Measurements from ENCODE around the gene GNB1.
"Not testable (repeated sequence)": the region's sequence is repeated elsewhere in the genome, so short reads cannot be mapped to it uniquely, and the experiment has no call there.

GNB1 gene

DNA sequence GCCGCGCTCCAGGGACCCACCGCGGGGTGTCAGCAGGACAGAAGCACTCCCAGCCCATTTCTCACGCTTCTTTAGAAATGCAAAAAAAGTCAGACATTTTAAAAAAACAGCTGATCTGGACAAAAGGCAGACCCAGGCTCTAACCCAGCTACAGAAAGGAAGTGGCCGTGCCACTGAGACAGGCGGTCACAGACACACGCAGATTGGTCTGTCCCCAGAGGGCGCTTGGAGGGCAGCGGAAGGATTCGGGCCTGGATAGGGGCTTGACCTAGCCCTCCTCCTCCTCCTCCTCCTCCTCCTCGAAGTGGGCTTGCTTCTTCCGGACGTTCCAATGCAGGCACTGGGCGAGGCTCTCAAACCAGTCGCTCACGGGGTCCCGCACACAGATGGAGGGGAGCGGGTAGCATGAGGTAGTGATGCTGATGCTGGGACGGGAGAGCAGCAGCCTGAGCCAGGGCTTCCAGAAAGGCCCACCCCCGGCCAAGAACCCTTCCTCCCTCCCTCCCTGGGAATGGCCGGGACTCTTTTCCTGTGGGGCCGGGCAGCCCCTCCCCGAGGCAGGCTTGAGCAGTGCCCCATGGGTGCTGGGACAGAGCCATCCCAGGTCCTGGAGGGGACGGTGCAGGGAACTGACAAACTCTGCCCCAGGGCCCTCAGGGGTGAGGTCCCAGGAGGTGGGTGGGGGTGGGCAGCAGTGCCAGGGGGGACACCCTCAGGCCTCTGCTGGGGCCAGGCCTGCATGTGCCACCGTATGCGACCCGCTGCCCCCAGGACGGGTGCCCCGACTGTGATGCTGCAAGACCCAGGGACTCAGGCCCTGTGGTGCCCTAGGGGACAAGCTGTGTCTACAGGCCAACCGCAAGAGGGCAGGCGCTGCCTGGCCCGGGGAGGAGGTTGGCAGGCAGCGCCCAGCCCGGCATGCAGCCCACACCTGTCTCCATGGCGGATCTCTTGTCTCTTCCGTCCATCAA is 138.0 kb downstream of the GNB1 start:
- no peaks in the 10 kb centered on the region for H3K27me3 Mint-ChIP-seq
- peaks cover 4% of the 10 kb centered on the region for H3K4me1 Mint-ChIP-seq (ENCODE audit: low read depth)
- H3K4me3 Mint-ChIP-seq: no peak overlapping the region
- DNase-seq: no peak
- no peaks in the 10 kb centered on the region for H3K9me3 Mint-ChIP-seq
- no peak overlapping the region for H3K27ac Mint-ChIP-seq
- H3K36me3 Mint-ChIP-seq (ENCODE audit: low read depth): peaks cover 53% of the 10 kb centered on the region

DNA sequence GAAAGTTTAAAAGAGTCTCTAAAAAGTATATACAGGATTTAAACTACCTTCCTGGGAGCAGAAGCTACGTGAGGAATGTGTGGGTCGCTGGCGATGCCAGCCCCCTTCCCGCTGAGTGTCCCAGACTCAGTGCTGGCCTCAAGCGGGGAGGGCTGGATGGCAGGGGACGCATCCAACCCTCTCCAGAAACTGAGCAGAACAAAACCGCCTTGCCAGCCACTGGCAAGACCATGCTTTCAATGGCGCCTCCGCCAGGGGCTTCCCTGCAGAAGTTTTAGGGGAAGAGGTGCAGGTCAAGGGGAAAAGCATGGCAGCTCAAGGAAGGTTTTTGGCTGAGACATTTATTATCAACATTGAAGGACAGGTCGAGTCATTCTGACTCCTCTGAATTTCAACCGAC is 138.7 kb downstream of the GNB1 start:
- H3K36me3 Mint-ChIP-seq (ENCODE audit: low read depth): peaks cover 46% of the 10 kb centered on the region
- H3K4me1 Mint-ChIP-seq (ENCODE audit: low read depth): peaks cover 4% of the 10 kb centered on the region
- H3K27me3 Mint-ChIP-seq: no peaks in the 10 kb centered on the region
- no peak overlapping the region for H3K4me3 Mint-ChIP-seq
- H3K9me3 Mint-ChIP-seq: no peaks in the 10 kb centered on the region
- no peak overlapping the region for H3K27ac Mint-ChIP-seq
- no peak for DNase-seq

DNA sequence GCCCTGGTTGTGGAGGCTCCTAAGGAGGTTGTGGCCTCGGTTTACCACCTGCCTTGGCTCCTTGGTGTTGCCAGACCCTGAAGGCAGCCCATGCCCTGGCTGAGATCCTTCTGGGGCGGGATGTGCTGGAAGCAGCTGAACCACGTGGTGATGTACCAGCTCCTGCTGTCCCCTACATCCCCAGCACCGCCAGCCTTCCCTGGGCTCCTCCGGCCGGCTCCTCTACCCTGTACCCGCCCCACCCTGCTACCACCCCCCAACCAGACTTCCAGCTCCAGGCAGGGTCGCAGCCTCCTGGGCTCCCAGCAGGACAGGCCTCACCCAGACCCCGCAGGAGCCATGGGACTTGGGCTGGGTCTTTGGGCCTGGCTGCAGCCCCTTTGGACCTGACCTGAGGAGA is 140.9 kb downstream of the GNB1 start:
- not testable (repeated sequence) for H3K27me3 Mint-ChIP-seq; H3K27ac Mint-ChIP-seq; H3K9me3 Mint-ChIP-seq; DNase-seq; H3K4me1 Mint-ChIP-seq (ENCODE audit: low read depth); H3K4me3 Mint-ChIP-seq
- peaks cover 27% of the 10 kb centered on the region for H3K36me3 Mint-ChIP-seq (ENCODE audit: low read depth)

DNA sequence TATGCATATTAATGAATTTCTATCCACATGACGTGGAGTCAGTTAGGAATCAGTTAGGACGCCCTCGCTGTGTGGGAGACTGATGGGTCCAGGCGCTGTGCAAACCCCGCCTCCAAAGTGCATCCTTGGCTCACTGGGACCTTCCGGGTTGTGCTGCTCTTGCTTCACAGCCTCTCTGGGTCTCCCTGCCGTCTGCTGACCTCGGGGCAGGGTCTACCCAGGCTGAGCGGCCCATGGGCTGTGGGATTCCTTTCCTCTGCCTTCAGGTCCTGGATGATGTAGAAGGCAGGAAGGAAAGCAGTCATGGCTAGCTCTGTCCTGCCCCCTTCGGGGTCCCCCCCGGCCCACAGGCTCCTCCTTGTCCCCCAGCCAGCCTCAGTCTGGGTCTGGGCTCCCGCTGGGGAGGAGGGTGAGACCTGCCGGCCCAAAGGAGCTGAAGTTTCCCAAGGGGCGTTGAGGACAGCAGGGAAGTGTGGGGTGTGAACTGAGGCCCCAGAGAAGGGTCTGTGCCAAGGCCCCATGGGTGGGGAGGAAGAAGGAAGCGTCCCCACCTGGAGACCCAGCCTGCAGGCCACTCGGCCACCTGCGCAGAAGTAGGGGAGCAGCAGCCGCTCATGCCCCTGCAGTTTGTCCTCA is 142.1 kb downstream of the GNB1 start:
- Mint-ChIP-seq H3K36me3 (ENCODE audit: low read depth) (peaks cover 17% of the 10 kb centered on the region), H3K27me3 (no peaks in the 10 kb centered on the region), H3K4me1 (ENCODE audit: low read depth) (peaks cover 4% of the 10 kb centered on the region), H3K9me3 (no peaks in the 10 kb centered on the region), H3K4me3 (no peak overlapping the region), H3K27ac (no peak overlapping the region)
- DNase-seq: no peak

DNA sequence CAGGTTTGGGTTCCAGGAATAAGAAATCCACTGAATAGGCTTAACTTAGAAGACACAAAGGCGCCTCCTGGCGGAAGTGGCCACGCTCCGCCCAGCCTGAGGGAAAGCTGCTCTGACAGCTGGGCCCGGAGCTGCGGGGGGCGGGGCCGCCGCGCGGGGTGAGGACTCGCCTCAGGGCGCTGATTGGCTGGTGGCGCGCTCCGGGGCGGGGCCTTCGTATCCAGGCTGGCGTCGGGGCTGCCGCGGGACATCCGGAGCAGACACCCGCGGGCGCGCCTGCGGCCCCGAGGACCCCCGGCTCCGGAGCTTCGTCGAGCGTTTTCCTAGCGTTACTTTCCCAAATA is 144.3 kb downstream of the GNB1 start:
- H3K27me3 Mint-ChIP-seq; H3K27ac Mint-ChIP-seq; H3K36me3 Mint-ChIP-seq (ENCODE audit: low read depth); H3K4me3 Mint-ChIP-seq; H3K9me3 Mint-ChIP-seq; DNase-seq: not testable (repeated sequence)
- peaks cover 11% of the 10 kb centered on the region for H3K4me1 Mint-ChIP-seq (ENCODE audit: low read depth)

DNA sequence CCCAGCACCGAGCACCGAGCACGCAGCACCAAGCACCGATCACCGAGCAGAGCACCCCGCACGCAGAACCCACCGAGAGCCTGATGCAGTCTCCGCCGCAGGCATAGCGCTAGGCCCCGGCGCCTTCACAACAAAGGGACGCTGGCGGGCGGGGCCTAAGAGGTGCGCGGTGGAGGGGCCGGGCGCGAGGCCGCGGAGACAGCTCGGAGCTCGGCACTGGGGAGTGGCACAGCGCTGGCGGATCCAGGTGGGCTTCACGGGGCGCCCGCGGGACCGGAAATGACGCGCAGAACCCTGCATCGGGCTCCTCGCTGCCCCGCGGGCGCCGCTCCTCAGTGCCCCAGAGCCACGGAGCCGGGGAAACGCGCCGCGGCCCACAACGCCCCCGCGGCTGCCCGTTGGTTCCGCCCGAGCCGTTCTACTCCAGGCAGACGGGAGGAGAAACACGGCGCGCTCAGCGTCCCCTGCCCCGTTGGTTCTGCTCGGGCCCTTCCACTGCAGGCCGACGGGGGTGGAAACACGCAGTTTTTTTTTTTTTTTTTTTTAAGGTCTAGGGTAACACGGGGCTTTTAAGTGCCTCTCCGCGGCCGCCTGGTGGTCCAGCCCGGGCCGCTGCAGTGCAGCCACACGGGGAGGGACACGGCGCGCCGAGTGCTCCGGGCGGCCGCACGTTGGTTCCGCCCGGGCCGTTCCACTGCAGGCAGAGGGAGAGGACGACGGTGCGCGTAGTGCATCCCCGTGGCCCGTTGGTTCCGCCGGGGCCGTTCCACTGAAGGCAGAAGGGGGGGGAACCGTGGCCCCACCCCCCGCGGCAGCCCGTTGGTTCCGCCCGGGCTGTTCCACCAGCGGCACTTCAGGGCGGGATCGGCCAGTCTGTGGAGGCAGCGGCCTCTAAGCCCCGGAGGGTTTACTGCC is 145.0 kb downstream of the GNB1 start:
- peak overlapping the region; percentile 64 for H3K4me3 Mint-ChIP-seq
- not testable (repeated sequence) for H3K36me3 Mint-ChIP-seq (ENCODE audit: low read depth); H3K27me3 Mint-ChIP-seq; H3K9me3 Mint-ChIP-seq
- peaks cover 11% of the 10 kb centered on the region for H3K4me1 Mint-ChIP-seq (ENCODE audit: low read depth)
- DNase-seq: peak; percentile 88
- peak overlapping the region; percentile 87 for H3K27ac Mint-ChIP-seq

DNA sequence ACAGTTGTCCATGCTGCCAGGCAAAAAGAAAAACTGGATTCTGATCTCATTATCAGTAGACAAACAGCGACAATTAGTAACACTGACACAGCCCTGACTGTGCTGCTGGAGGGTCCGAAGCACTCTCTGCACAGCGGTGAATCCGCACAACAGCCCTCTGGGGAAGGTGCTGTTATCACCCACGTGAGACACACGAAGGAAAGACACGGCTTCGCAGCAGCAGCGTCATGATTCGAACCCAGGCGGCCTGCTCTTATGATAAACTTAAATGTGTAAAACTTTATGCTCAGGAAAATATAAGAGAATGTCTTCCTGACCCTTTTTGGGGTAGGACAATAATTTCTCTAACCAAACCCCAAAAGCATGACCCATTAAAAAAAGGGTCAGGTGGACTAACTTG is 148.4 kb downstream of the GNB1 start:
- H3K36me3 Mint-ChIP-seq (ENCODE audit: low read depth): peaks cover 18% of the 10 kb centered on the region
- peak overlapping the region; percentile 41 for H3K27ac Mint-ChIP-seq
- not testable (repeated sequence) for H3K9me3 Mint-ChIP-seq; H3K4me3 Mint-ChIP-seq; H3K27me3 Mint-ChIP-seq; H3K4me1 Mint-ChIP-seq (ENCODE audit: low read depth); DNase-seq

DNA sequence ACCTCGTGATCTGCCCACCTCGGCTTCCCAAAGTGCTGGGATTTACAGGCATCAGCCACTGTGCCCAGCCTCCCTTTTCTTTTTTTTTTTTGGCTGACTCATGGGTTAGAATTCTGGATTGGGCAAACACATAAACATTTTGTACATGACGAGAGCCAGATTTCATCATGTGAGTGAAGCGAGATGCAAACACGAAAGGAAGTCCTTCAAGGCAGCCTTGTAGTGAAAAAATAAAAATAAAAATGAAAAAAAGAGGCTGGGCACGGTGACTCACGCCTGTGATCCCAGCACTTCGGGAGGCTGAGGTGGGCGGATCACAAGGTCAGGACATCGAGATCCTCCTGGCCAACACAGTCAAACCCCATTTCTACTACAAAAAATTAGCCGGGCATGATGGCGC is 149.9 kb downstream of the GNB1 start:
- not testable (repeated sequence) for H3K27me3 Mint-ChIP-seq; H3K4me1 Mint-ChIP-seq (ENCODE audit: low read depth); H3K27ac Mint-ChIP-seq; H3K4me3 Mint-ChIP-seq; H3K9me3 Mint-ChIP-seq; DNase-seq
- peaks cover 30% of the 10 kb centered on the region for H3K36me3 Mint-ChIP-seq (ENCODE audit: low read depth)

DNA sequence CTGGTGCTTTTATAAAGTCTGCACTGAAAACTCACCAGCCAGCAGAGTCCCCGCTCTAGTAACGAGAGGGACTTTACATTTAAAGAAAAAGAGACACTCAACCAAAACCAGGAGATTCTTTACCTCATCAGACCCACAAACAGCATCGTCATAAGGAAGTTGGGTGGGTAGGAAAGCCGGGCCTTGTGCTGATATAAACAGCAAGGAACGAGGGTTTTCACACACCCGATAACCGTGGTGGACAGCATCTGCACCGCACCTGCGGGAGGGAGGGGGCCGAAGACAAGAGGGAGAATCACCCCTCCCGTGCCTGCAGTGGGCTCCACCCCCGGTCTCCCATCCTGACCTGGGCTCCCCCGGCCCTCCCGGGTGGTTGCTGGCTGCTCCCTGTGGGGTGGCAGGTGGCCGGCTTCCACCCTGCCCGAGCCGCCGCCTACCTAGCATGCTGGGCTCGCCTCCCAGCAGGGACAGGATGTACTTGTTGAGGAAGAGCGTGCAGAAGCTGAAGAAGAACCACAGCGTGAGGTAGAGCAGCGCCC is 152.0 kb downstream of the GNB1 start:
- not testable (repeated sequence) for DNase-seq; H3K4me3 Mint-ChIP-seq; H3K27me3 Mint-ChIP-seq; H3K27ac Mint-ChIP-seq; H3K9me3 Mint-ChIP-seq; H3K4me1 Mint-ChIP-seq (ENCODE audit: low read depth)
- peaks cover 43% of the 10 kb centered on the region for H3K36me3 Mint-ChIP-seq (ENCODE audit: low read depth)

DNA sequence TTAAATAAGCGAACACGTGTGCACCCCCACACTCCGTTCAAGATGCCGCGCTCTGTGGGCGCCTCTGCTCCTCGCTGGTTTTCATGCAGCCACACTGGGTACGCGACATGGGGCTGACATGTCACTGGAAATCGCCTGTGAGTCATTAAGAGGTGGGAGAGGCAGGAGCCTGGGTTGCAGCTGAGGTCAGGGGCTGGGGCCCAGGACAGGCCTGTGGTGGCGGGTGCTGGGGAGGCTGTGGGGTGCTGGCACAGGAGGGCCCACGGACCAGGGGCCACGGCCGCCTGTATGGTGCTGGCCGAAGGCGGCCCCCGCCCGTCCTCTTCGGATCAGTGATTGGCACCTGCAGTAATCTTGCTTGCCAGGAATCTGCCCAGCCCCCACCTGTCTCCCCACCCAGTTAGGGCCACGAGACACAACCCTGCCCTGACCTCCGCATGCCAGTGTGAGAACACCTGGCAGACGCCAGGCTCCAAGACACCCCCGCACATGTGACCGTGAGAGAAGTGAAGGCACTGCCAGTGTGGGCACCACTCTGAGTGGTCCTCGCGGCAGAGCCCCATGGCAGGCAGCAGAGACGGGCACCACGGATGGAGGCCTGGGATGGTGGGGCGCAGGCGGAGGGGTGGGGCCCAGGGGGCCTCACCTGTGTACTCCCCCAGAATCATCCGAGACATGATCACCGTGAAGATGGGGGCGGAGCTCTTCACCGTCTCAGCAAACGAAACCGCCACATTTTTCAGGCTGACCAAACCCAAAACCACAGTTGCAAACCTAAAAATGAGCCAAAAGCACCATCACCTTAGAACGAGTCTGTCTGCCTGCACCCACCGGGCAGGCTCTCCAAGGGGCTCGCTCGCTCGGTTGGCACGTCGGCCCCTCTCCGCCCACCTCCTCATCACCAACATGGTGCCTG is 153.0 kb downstream of the GNB1 start:
- H3K4me1 Mint-ChIP-seq (ENCODE audit: low read depth); DNase-seq; H3K27me3 Mint-ChIP-seq; H3K4me3 Mint-ChIP-seq; H3K9me3 Mint-ChIP-seq: not testable (repeated sequence)
- peak overlapping the region; percentile 73 for H3K27ac Mint-ChIP-seq
- H3K36me3 Mint-ChIP-seq (ENCODE audit: low read depth): peaks cover 45% of the 10 kb centered on the region

All from activated T-cell treated with anti-CD3 and anti-CD28 coated beads, Interleukin-2, amount 50 U/mL, for 24 hours (primary cell).